ENCODE results near the gene TPRG1.

The TPRG1 gene

GRCh38 chr3:189143771-189144170 is 28.0 kb upstream of the TPRG1 start:
- H3K4me3 ChIP-seq (ENCODE audit: low read depth, low read length): no peak overlapping the region
- no peak for TF ChIP-seq CTCF (IDR thresholded peaks at IDR 0.05; ENCODE audit: low read depth, low read length, missing control alignments)
- in situ Hi-C loops (cut with HindIII; ENCODE audit: low sequenced_read_pairs): loop anchor here (5.0 kb wide), 1 partner anchor 34 kb away; no protein-coding TSS in a partner anchor
- no peak for DNase-seq (ENCODE audit: low read depth)

- no peak overlapping the region for H3K4me3 ChIP-seq (ENCODE audit: low read depth, low read length)
- in situ Hi-C loops (cut with HindIII; ENCODE audit: low sequenced_read_pairs): loop anchor here (5.0 kb wide), 2 partner anchors 33 to 187 kb away; no protein-coding TSS in a partner anchor
- TF ChIP-seq CTCF (IDR thresholded peaks at IDR 0.05; ENCODE audit: low read depth, low read length, missing control alignments): no peak
- no peak for DNase-seq (ENCODE audit: low read depth)
Observed at GRCh38 chr3:189144645-189145044, 27.1 kb upstream of the TPRG1 start.

- no peak for TF ChIP-seq CTCF (IDR thresholded peaks at IDR 0.05; ENCODE audit: low read depth, low read length, missing control alignments)
- in situ Hi-C loops (cut with HindIII; ENCODE audit: low sequenced_read_pairs): loop anchor here (5.0 kb wide), 1 partner anchor 190 kb away; no protein-coding TSS in a partner anchor
- no peak for DNase-seq (ENCODE audit: low read depth)
- H3K4me3 ChIP-seq (ENCODE audit: low read depth, low read length): no peak overlapping the region
Observed at GRCh38 chr3:189146848-189147247, 24.9 kb upstream of the TPRG1 start.

GRCh38 chr3:189148081-189148507 is 23.7 kb upstream of the TPRG1 start:
- TF ChIP-seq CTCF (IDR thresholded peaks at IDR 0.05; ENCODE audit: low read depth, low read length, missing control alignments): peak; percentile 71
- DNase-seq (ENCODE audit: low read depth): peak; percentile 51
- in situ Hi-C loops (cut with HindIII; ENCODE audit: low sequenced_read_pairs): loop anchor here (5.0 kb wide), 1 partner anchor 191 kb away; no protein-coding TSS in a partner anchor
- no peak overlapping the region for H3K4me3 ChIP-seq (ENCODE audit: low read depth, low read length)

GRCh38 chr3:189149203-189149602 is 22.6 kb upstream of the TPRG1 start:
- DNase-seq (ENCODE audit: low read depth): no peak
- in situ Hi-C loops (cut with HindIII; ENCODE audit: low sequenced_read_pairs): loop anchor here (5.0 kb wide), 1 partner anchor 192 kb away; no protein-coding TSS in a partner anchor
- H3K4me3 ChIP-seq (ENCODE audit: low read depth, low read length): no peak overlapping the region
- TF ChIP-seq CTCF (IDR thresholded peaks at IDR 0.05; ENCODE audit: low read depth, low read length, missing control alignments): no peak

- in situ Hi-C loops (cut with HindIII; ENCODE audit: low sequenced_read_pairs): no loop called here
- no peak for DNase-seq (ENCODE audit: low read depth)
- no peak for TF ChIP-seq CTCF (IDR thresholded peaks at IDR 0.05; ENCODE audit: low read depth, low read length, missing control alignments)
- no peak overlapping the region for H3K4me3 ChIP-seq (ENCODE audit: low read depth, low read length)
Observed at GRCh38 chr3:189157232-189158007, 14.4 kb upstream of the TPRG1 start.
